HG03103 (cell line): Measurements from ENCODE around the gene SLC35B4.
"Not testable (repeated sequence)": the region's sequence is repeated elsewhere in the genome, so short reads cannot be mapped to it uniquely, and the experiment has no call there.

ENCODE experiments used
- ATAC-seq: cut with Tn5 transposase; IDR thresholded peaks from one replicate; pipeline ENCODE4 v1.9.1; 2021; ENCODE audit warnings: low read depth; ENCODE audit not compliant: unreplicated experiment

The SLC35B4 gene

GRCh38 chr7:134295982-134296381 is 20.7 kb downstream of the SLC35B4 start:
- not testable (repeated sequence) for ATAC-seq

DNA sequence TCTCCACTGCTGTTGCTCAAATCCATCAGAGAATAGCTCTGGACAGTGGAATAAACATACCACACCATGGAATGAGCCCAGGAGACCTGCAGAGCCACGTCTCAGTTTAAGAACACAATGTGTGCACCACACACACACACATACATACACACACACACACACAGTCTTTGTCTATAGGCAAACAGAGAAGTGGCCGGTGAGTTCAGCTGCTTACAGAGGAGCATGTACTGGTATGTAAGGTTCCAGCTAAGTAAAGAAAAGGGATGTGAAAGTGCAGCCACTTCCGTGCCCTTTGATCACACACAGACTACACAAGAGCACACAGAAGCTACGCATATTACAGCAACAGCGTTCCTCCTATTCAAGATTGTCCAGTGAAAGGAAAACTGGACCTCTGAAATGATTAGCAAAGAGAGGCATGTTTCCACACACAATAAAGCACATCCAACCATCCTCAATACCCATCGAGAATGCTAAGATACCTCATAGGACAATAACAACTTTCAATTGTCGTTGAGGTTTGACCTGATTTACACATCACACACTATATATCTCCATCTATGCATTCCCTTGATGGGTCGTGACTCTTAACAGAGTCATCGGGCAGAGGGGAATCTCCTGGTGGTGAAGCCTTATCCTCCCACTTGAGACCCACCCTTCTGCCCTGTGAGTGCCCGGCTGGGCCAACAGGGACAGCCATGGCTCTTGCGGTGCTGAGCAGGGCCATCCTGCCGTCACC is 23.6 kb downstream of the SLC35B4 start:
- peak; percentile 100 for ATAC-seq

DNA sequence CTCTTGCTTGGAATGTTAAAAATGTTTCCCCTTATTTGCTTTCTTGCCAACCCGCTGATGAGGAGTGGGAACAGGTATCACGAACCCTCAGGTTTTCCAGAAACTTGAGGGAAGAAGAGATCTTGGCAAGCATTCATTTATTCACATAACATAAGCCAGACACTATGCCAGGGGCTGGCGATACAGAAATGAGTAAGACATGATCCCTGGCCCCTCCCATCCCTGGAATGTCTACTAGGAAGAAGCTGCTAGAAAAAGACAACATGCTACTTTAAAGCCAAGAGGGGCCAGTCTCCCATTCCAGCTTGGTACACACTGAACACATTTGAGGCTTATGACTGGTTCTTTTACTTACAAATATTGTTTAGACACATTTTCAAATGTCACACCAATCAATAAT is 26.4 kb downstream of the SLC35B4 start:
- no peak for ATAC-seq

- ATAC-seq, result no peak
Measured at GRCh38 chr7:134289841-134290240, 26.9 kb downstream of the SLC35B4 start.

- ATAC-seq, result no peak
Measured at GRCh38 chr7:134289423-134289822, 27.3 kb downstream of the SLC35B4 start.

- ATAC-seq, result no peak
Measured at GRCh38 chr7:134287916-134288659, 28.6 kb downstream of the SLC35B4 start.

DNA sequence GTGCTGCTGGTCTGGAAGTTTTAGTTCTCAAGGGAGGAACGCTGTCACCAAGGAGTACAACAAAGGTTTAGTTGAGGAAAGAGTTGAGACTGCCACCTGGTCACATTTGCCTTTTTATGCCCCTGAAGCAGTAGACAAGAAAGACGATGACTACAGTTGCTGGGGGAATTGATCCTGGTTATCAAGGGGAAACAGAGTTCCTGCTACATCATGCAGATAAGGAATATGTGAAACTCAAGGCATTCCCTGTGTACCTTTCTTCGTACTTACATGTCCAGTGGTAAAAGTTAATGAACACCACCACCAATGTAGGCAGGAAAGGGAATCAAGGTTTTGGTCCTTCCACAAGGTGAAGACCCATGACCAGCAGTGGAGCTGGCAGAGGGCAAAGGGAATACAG is 31.8 kb downstream of the SLC35B4 start:
- ATAC-seq, result no peak

GRCh38 chr7:134284011-134284410 is 32.7 kb downstream of the SLC35B4 start:
- ATAC-seq, result no peak

- ATAC-seq, result no peak
Measured at GRCh38 chr7:134280508-134280907, 36.2 kb downstream of the SLC35B4 start.

DNA sequence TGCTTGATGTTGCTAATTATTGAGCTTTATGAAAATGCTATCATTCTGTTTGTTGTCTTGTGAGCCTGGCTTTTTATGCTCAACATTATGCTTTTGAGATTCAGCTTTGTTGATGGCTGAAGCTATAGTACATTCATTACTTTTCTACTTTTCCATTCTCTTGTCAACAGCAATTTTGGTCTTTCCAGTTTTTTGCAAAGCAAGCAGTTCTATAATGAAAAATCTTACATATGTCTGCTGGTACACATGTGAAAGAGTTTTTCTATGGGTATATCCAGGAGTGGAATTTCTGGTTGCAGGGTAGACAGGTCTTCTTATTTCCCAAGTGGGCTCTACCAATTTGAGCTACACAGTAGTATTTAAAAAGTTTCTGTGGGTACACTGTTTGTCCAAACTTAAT is 36.8 kb downstream of the SLC35B4 start:
- no peak for ATAC-seq

GRCh38 chr7:134279336-134279735 is 37.4 kb downstream of the SLC35B4 start:
- ATAC-seq, result no peak

GRCh38 chr7:134278502-134279153 is 38.1 kb downstream of the SLC35B4 start:
- no peak for ATAC-seq

GRCh38 chr7:134276951-134277350 is 39.8 kb downstream of the SLC35B4 start:
- ATAC-seq, result no peak

GRCh38 chr7:134262322-134262721 is 54.4 kb downstream of the SLC35B4 start:
- no peak for ATAC-seq

DNA sequence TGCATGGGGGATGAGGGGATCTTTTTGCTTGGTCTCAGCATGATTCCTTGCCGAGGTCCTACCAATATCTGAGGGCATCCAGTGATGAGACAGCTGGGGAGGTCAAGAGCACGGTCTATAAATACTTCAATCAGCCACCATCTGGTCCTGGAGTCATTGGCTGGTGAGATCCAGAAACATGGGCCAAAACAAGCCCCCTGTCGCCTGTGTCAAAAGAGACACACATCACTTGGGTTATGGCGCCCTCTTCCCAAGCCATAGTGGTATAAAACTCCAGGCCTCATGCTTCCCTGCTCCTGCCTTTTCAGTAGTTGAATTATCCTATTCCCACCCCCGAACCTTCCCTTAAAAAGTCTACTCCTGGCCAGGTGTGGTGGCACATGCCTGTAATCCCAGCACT is 60.9 kb downstream of the SLC35B4 start:
- ATAC-seq, result no peak

DNA sequence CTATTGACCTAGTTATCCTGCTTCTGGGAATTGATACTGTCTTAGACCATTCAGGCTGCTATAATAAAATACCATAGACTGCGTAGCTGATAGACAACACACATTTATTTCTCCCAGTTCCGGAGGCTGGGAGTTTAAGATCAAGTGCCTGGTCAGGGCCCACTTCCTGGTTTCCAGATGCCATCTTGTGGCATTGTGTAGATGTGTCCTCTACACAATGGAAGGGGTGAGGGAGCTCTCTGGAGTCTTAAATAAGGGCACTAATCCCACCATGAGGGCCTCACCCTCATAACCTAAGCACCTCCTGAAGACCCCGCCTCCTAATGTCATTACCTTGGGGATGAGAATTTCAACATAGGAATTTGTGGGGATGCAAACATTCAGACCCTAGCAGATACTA is 62.4 kb downstream of the SLC35B4 start:
- no peak for ATAC-seq

DNA sequence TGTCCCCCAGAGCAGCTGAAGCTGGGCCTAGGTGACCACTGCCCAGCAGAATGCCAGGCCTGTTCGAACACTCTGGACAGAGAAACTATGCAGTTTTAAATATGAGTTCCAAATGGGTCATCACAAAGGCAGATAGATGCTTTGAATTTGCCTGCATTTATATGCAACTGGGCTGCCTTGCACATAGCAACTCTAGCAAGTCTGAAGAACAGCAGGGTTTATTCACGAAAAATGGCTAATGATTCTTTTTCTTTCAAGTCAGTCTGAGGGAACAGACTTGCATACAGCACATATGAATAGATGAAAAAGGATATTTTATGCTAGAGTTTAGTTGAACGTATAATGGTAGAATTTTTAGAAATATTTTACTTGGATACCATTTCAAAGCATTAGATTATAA is 68.5 kb downstream of the SLC35B4 start:
- no peak for ATAC-seq

DNA sequence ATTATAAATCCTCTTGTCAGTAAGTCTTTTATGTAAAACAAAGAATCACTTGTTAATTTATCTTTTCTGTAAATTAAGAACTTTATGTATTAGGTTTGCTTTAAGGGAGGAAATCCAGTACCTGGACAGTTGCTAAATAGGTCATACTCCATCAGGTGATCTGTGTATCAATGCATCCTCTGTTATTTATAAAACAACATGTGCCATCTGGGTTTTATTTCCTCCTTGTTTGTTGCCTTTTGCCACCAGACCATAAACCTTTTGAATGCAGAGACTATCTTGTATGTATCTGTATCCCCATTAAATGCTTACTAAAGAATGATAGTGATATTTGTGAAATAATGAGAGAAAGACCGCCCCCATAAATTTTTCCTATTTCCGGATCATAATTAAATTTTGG is 70.0 kb downstream of the SLC35B4 start:
- no peak for ATAC-seq

DNA sequence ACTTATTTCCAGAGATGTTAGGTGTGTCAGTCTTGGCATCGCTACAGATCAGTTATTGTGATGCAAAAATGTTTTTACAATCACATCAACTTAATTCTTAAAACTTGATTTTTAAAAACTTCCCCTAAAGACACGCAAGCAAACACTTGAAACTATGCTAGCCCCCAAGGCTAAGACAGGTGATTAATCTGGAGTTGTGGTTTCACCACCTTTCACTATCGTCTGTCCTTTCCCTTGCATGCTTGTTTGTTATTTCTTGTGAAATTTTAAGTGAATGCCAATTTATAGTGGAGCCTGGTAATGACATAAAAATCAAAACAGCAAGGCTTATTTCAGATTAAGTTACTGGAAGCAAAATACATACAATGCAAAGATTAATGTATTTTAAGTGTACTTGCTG is 70.4 kb downstream of the SLC35B4 start:
- no peak for ATAC-seq

GRCh38 chr7:134245253-134245652 is 71.5 kb downstream of the SLC35B4 start:
- ATAC-seq, result no peak
